NCI-H460 (cell line): ENCODE results near the gene C9orf78. TPM values are rescaled to one million over a fixed set of nuclear protein-coding genes. Genes with fewer than 3 reads are reported as not detected.

ENCODE experiments used
- DNase-seq: peaks from one replicate; pipeline ENCODE4 v3.0.0-alpha.2; 2016; ENCODE audit warnings: low read depth; ENCODE audit errors: extremely low read depth
- total RNA-seq: library from RNA; depleted of rRNA; stranded (reverse); fragments of >200 nt; shearing (Covaris generic); gene quantifications from 2 replicates; pipeline ENCODE4 v1.2.3, GENCODE V29; 2014

C9orf78 gene
- total RNA-seq, 1 experiment from 2014 or later: 55.6 TPM

GRCh38 chr9:129848712-129849441, 13.8 kb upstream of the C9orf78 start:
- DNase-seq: no peak

GRCh38 chr9:129845373-129845772, 10.3 kb upstream of the C9orf78 start:
- no peak for DNase-seq

- DNase-seq: no peak
Observed at GRCh38 chr9:129841071-129841470, 6.0 kb upstream of the C9orf78 start.

GRCh38 chr9:129840034-129840433, 5.0 kb upstream of the C9orf78 start:
- no peak for DNase-seq

GRCh38 chr9:129839324-129840023, 4.4 kb upstream of the C9orf78 start:
- no peak for DNase-seq

GRCh38 chr9:129838707-129839259, 3.7 kb upstream of the C9orf78 start:
- DNase-seq: no peak

- no peak for DNase-seq
Observed at GRCh38 chr9:129836311-129837007, 1.4 kb upstream of the C9orf78 start.

- no peak for DNase-seq
Observed at GRCh38 chr9:129835860-129836223, 767 bp upstream of the C9orf78 start.

- DNase-seq: no peak
Observed at GRCh38 chr9:129834489-129835127, 467 bp downstream of the C9orf78 start.

- DNase-seq: no peak
Observed at GRCh38 chr9:129832982-129833381, 2.1 kb downstream of the C9orf78 start.

- DNase-seq: no peak
Observed at GRCh38 chr9:129828969-129829368, 6.1 kb downstream of the C9orf78 start.

GRCh38 chr9:129828051-129828450, 7.0 kb downstream of the C9orf78 start:
- DNase-seq: no peak

- DNase-seq: no peak
Observed at GRCh38 chr9:129826759-129827158, 8.3 kb downstream of the C9orf78 start.

- no peak for DNase-seq
Observed at GRCh38 chr9:129826344-129826743, 8.7 kb downstream of the C9orf78 start.

- peak; percentile 95 for DNase-seq
Observed at GRCh38 chr9:129823935-129824601, 11.0 kb downstream of the C9orf78 start, which contains the start of gene TOR1A. Gene TOR1A (minus strand): TSS chr9:129824136. CDS start chr9:129824085, 51 bp downstream.

GRCh38 chr9:129823542-129823934, 11.5 kb downstream of the C9orf78 start:
- DNase-seq: no peak

- no peak for DNase-seq
Observed at GRCh38 chr9:129822898-129823541, 12.1 kb downstream of the C9orf78 start.

- no peak for DNase-seq
Observed at GRCh38 chr9:129816501-129817435, 18.3 kb downstream of the C9orf78 start.

GRCh38 chr9:129815278-129815677, 19.8 kb downstream of the C9orf78 start:
- DNase-seq: no peak
